Muscle of arm (tissue), 12 donors: Measurements from ENCODE around the gene CERCAM. TPM values are rescaled to one million over a fixed set of nuclear protein-coding genes. Genes with fewer than 3 reads are reported as not detected.
A peak's percentile ranks its signal among the peaks of the same experiment; 100 is the strongest.
"Not testable (repeated sequence)": the region's sequence is repeated elsewhere in the genome, so short reads cannot be mapped to it uniquely, and the experiment has no call there.

Experiments
- DNase-seq: peaks from one replicate; pipeline ENCODE4 v3.0.0-alpha.2; 2013
- polyA plus RNA-seq, 12 donors: library from polyadenylated mRNA; unstranded; fragments of 120-200 nt; gene quantifications; one replicate each; pipeline ENCODE4 v1.2.1, GENCODE V29; 2013; ENCODE audit not compliant: insufficient read length in 12 of 12

CERCAM gene
- polyA plus RNA-seq, 12 donors, result 79.6 to 112 (median 87.6) TPM; not detected in 1

GRCh38 chr9:128416432-128417019 lies 4.1 kb upstream of the CERCAM start:
- DNase-seq, result no peak

- no peak for DNase-seq
Observed at GRCh38 chr9:128419061-128419925, 1.4 kb upstream of the CERCAM start.

- peak; percentile 77 for DNase-seq
Observed at GRCh38 chr9:128420060-128420650, 502 bp upstream of the CERCAM start.

GRCh38 chr9:128421482-128421996 lies 882 bp downstream of the CERCAM start:
- no peak for DNase-seq

- not testable (repeated sequence) for DNase-seq
Observed at GRCh38 chr9:128422022-128422782, 1.5 kb downstream of the CERCAM start.

GRCh38 chr9:128422783-128423150 lies 2.1 kb downstream of the CERCAM start:
- DNase-seq, result no peak

- DNase-seq, result not testable (repeated sequence)
Observed at GRCh38 chr9:128423356-128423755, 2.7 kb downstream of the CERCAM start.

GRCh38 chr9:128424268-128424780 lies 3.7 kb downstream of the CERCAM start:
- DNase-seq, result no peak

GRCh38 chr9:128428644-128429512 lies 8.2 kb downstream of the CERCAM start:
- no peak for DNase-seq

GRCh38 chr9:128429513-128430086 lies 8.9 kb downstream of the CERCAM start:
- DNase-seq, result no peak

GRCh38 chr9:128431207-128431606 lies 10.6 kb downstream of the CERCAM start:
- no peak for DNase-seq

GRCh38 chr9:128434340-128434739 lies 13.7 kb downstream of the CERCAM start:
- no peak for DNase-seq

- DNase-seq, result no peak
Observed at GRCh38 chr9:128435611-128436010, 15.0 kb downstream of the CERCAM start.

- DNase-seq, result peak; percentile 86
Observed at GRCh38 chr9:128438343-128439109, 17.9 kb downstream of the CERCAM start.

GRCh38 chr9:128439273-128439672 lies 18.6 kb downstream of the CERCAM start:
- no peak for DNase-seq

GRCh38 chr9:128442150-128442549 lies 21.5 kb downstream of the CERCAM start:
- no peak for DNase-seq

- DNase-seq, result not testable (repeated sequence)
Observed at GRCh38 chr9:128446505-128446904, 25.8 kb downstream of the CERCAM start.

GRCh38 chr9:128448746-128449145 lies 28.1 kb downstream of the CERCAM start:
- no peak for DNase-seq

- no peak for DNase-seq
Observed at GRCh38 chr9:128454991-128455390, 34.3 kb downstream of the CERCAM start.
